ENCODE data around the gene TSPAN16.
"Not testable (repeated sequence)": the region's sequence is repeated elsewhere in the genome, so short reads cannot be mapped to it uniquely, and the experiment has no call there.

Gene TSPAN16

DNA sequence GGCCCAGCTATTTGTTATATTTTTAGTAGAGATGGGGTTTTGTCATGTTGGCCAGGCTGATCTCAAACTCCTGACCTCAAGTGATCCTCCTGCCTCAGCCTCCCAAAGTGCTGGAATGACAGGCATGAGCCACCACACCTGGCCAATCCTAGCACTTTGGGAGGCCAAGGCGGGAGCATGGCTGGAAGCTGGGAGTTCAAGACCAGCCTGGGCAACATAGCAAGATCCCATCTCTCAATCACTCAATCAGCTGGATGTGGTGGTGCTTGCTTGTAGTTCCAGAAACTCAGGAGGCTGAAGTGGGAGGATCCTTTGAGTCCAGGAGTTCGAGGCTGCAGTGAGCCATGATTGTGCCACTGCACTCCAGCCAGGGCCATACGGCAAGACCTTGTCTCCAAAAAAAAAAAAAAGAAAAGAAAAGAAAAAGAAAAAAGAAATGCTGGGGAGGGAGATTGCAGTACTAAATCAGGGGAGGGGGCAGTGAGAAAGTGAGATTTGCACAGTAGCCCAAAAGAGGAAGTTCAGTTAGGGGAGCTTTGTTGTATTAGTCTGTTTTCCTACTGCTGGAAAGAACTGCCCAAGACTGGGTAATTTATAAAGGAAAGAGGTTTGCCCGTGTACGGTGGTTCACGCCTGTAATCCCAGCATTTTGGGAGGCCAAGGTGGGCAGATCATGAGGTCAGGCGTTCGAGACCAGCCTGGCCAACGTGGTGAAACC lies 24.5 kb downstream of the TSPAN16 start:
- DNase-seq (ENCODE audit: low read depth): not testable (repeated sequence)

DNA sequence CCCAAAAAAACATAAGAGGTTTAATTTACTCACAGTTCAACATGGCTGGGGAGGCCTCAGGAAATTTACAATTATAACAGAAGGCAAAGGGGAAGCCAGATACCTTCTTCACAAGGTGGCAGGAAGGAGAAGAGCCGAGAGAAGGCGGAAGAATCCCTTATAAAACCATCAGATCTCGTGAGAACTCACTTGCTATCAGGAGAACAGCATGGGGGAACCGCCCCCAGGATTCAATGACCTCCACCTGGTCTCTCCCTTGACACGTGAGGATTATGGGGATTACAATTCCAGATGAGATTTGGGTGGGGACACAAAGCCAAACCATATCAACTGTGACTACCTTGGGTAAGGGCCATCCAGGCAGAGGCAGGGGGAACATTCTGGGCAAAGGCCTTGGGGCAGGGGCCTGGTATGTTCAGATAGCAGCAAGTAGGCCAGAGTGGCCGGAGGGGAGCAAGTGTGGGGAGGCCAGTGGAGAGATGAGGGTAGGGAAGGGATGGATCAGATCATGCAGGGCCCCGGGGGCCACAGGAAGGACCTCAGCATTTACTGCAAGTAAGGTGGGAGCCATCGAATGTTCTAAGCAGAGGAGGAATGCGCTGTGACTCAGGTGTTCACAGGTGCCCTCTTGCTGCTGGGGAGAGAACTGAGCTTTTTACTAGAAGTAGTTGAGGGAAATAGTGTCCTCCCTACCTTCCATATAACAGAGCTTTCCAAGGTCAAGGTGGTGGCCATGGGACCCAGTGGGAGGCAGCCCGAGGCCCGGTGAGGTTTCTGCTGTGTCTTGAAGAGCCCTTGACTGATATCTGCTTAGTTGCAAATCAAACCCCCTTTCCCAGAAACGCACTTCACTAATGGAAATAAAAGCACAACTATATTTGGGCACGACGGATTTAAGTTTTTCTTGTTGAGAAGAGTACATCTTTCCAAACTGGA lies 25.5 kb downstream of the TSPAN16 start:
- DNase-seq (ENCODE audit: low read depth): no peak

DNA sequence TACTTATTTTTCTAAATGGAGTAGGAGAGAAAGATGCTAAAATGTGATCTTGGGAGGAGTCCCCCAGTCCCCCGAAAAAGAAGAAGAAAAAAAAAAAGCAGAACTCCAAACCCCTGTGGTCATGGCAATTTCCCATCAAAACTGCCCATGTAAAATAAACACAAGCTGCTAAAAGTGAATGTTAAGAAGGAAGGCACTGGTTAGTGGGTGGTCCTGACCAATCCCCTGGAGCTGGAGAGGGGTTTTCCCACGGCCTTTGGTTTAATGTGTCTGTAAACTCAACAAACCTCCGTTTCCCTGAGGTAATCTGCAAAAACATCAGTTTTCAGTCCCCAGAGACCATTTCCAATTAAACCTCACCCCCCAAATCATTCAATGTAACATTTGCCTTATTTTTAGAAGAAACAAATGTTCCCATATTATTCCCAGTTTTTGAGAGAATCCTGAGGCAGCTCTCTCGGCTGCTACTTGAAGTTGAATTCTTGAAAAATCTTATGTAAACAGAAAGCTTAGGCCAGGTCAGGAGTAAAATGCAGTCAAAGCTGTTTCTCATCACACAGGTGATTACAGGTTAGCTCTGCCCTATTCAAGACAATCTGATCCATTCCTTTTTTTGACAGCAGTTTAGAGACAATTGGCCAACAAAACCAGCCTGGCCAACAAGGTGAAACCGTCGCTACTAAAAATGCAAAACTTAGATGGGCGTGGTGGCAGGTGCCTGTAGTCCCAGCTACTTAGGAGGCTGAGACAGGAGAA lies 26.5 kb downstream of the TSPAN16 start:
- no peak for DNase-seq (ENCODE audit: low read depth)

DNA sequence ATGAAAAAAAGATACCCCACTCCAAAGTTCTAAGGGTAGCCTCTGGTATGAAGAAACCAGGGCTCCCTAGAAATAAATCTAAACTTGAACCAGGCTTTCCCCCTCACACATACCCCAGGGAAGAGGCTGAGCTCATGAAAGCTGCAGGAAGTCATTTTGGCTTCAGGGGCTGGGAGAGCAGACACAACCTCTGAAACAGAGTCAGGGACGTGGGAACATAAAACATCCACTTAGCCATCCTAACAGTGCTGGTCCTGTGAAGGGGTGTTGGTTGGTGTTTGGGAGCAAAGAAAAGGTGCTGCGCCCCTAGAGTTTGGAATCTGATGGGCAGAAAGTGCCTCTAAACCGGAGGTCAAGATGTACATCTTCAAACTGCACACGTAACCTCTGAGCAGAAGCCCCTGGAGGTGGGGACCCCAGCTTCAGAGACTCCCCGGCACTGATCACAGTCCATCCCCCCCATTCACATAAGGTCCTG lies 27.7 kb downstream of the TSPAN16 start:
- no peak for DNase-seq (ENCODE audit: low read depth)

- no peak for DNase-seq (ENCODE audit: low read depth)
Measured at GRCh38 chr19:11324079-11324661, 28.2 kb downstream of the TSPAN16 start.

DNA sequence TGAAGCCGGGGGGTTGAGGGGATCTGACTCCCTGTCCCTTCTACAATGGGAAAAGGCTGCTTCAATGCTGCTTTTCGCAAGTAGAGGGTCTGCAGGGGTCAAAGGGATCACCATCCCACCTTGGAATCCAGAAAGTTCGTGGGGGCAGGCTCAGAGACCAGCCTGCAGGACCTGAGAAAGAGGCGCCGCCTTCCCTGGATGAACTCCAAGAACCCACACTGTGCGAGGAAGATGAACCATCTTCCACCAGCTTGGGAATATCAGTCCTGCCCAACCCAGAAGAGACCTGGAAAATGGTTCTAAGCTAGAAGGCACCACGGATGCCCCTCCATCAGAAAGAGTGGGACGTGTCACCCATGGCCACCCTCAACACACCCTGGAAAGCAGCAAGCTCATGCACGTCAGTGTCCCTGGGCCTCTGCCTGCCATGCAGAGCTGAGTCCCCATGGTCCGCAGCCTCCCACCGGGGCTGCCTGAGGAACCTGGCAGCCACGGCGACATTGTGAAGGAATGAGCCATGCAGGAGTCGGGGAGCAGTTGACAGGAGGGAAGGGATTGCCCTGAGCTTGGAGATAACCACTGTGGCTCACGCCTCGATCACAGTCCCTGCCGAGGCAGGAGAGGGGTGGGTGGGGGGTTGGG lies 28.9 kb downstream of the TSPAN16 start:
- no peak for DNase-seq (ENCODE audit: low read depth)

DNA sequence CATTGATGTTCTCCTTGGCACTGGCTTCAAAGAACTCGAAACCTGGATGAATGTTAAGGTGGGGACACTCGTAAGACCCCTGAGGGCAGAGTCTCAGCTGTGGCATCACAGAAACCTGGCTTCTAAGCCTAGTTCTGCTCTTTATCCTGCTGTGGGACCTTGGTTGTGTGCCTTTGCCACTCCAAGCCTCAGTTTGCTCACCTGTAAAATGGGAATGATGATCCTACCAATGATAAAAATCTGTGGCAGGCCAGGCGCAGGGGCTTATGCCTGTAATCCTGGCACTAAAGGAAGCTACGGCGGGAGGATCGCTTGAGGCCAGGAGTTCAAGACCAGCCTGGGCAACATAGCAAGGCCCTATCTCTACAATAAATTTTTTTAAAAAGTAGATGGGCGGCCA lies 29.6 kb downstream of the TSPAN16 start:
- DNase-seq (ENCODE audit: low read depth): no peak

DNA sequence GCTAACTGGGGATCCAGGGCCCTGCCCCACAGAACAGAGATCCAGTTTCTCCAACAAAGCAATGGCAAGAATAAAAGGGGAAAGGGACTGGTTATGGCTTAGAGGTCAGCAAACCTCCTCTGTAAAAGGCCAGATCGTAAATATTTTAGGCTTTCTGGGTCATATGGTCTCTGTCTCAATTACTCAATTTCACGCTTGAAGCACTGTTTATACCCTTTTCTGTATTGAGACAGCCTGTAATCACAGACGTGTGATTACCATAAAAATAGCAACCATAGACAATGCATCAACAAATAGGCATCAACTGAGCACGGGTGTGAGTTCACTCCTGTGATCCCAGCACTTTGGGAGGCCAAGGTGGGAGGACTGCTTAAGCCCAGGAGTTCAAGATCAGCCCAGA lies 34.2 kb downstream of the TSPAN16 start:
- no peak for DNase-seq (ENCODE audit: low read depth)

GRCh38 chr19:11331502-11331901 lies 35.5 kb downstream of the TSPAN16 start:
- DNase-seq (ENCODE audit: low read depth): no peak

GRCh38 chr19:11332822-11333221 lies 36.9 kb downstream of the TSPAN16 start:
- no peak for DNase-seq (ENCODE audit: low read depth)

DNA sequence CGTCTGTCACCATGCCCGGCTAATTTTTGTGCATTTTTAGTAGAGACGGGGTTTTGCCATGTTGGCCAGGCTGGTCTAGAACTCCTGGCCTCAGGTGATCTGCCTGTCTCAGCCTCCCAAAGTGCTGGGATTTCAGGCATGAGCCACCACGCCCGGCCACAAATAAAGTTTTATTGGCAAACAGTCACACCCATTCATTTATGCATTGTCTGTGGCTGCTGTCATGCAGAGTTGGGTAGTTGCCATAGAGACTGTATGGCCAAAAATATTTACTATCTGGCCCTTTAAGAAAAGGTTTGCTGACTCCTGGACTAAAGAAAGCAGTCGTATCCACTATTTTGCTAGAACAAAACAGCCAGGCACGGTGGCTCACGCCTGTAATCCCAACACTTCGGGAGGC lies 37.9 kb downstream of the TSPAN16 start:
- DNase-seq (ENCODE audit: low read depth): not testable (repeated sequence)

GRCh38 chr19:11335449-11336146 lies 39.6 kb downstream of the TSPAN16 start:
- DNase-seq (ENCODE audit: low read depth): no peak

GRCh38 chr19:11337080-11337479 lies 41.1 kb downstream of the TSPAN16 start:
- DNase-seq (ENCODE audit: low read depth): no peak

DNA sequence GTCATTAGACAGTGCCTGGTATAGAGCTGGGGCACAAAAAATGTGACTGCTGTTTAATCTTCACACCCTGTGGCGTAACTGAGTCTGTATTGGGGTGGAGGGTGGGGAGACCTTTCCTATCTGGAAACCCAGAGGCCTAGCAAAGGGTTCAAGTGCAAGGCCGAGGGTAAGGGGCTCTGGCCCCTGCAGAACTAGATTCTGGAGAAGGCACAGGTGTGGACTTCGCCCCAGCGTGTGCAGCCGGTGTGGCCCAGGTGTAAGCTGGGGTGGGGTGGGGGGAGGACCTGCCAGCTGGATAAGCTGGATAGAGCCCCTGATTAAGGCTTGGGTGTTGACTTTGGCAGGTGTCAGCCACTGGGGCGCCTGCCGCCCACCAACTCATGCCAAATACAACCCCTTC lies 42.2 kb downstream of the TSPAN16 start:
- DNase-seq (ENCODE audit: low read depth): no peak

GRCh38 chr19:11338569-11339253 lies 42.8 kb downstream of the TSPAN16 start:
- no peak for DNase-seq (ENCODE audit: low read depth)

- DNase-seq (ENCODE audit: low read depth): peak; percentile 51
Measured at GRCh38 chr19:11339254-11340098, 43.5 kb downstream of the TSPAN16 start, which contains the start of gene RAB3D. Gene RAB3D, minus strand, starts transcription at chr19:11339657. Its CDS starts 2,258 bp downstream, at chr19:11337399.

DNA sequence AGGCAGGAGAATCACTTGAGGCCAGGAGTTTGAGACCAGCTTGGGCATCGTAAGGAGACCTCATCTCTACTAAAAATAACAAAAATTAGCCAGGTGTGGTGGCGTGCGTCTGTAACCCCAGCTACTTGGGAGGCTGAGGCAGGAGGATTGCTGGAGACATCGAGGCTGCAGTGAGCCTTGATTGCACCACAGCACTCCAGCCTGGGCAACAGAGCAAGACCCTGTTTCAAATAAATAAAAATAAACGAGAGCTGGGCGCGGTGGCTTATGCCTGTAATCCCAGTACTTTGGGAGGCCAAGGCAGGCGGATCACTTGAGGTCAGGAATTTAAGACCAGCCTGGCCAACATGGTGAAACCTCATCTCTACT lies 44.1 kb downstream of the TSPAN16 start:
- DNase-seq (ENCODE audit: low read depth): not testable (repeated sequence)

DNA sequence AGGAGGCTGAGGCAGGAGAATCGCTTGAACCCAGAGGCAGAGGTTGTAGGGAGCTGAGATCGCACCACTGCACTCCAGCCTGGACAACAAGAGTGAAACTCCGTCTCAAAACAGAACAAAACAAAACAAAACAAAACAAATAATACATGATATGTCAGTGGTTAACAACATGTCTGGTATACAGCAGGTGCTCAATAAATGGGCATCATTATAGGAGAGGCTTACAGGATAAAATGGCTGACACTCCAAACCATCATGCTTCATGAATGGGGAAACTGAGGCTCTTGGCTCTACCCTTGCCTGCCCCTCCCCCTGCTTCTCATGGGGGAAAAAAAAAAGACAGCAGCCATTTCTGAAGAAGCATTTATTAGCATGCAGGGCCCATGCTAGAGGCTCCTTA lies 46.5 kb downstream of the TSPAN16 start:
- no peak for DNase-seq (ENCODE audit: low read depth)

DNA sequence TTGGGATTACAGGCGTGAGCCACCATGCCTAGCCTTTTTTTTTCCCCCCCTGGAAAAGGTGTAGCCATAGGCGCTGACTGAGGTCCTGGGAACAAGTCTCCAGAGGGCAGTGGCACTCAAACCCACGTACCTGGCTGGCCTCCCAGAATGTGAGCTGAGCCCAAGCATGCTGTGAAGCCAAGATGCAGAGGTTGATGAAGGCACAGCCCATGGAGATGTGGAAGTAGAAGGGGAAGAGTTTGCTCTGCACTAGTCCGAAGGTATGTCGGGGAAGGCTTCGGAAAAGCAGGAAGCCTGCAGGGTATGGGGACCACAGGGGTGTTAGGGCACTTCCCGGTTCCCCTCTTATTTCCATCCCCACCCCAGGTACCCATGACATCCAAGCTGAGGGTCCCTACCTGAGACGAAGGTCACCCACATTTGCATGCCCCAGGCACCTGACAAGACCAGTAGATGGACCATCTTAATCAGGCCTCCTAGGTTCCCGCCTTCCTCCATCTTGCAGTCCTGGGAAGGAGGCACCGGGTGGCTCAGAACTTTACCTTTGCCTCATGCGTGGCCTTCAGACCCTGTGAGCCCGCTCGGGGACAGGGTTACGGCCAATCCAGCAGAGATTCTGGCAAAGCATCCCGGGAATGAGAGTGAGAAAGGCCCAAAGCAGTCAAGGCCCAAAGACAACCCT lies 49.3 kb downstream of the TSPAN16 start:
- DNase-seq (ENCODE audit: low read depth): no peak
